ENCODE data around the gene COPS2. TPM values are rescaled to one million over a fixed set of nuclear protein-coding genes. Genes with fewer than 3 reads are reported as not detected.
"Not testable (repeated sequence)": the region's sequence is repeated elsewhere in the genome, so short reads cannot be mapped to it uniquely, and the experiment has no call there.

Gene COPS2
- total RNA-seq, 2 donors from 2014 or later, result 47.7 to 69.6 TPM

GRCh38 chr15:49190586-49190985 lies 35.2 kb upstream of the COPS2 start:
- TF ChIP-seq, protein P1, sequence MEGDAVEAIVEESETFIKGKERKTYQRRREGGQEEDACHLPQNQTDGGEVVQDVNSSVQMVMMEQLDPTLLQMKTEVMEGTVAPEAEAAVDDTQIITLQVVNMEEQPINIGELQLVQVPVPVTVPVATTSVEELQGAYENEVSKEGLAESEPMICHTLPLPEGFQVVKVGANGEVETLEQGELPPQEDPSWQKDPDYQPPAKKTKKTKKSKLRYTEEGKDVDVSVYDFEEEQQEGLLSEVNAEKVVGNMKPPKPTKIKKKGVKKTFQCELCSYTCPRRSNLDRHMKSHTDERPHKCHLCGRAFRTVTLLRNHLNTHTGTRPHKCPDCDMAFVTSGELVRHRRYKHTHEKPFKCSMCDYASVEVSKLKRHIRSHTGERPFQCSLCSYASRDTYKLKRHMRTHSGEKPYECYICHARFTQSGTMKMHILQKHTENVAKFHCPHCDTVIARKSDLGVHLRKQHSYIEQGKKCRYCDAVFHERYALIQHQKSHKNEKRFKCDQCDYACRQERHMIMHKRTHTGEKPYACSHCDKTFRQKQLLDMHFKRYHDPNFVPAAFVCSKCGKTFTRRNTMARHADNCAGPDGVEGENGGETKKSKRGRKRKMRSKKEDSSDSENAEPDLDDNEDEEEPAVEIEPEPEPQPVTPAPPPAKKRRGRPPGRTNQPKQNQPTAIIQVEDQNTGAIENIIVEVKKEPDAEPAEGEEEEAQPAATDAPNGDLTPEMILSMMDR (IDR thresholded peaks at IDR 0.05), result no peak
- H3K4me1 ChIP-seq, result no peaks in the 10 kb centered on the region
- H3K27ac ChIP-seq, result no peak overlapping the region
- no peak for DNase-seq
- H3K36me3 ChIP-seq, result no peaks in the 10 kb centered on the region
- no peak overlapping the region for H3K9ac ChIP-seq (ENCODE audit: low read depth in 2 of 2, low read length in 2 of 2)
- no peaks in the 10 kb centered on the region for H3K27me3 ChIP-seq
- no peaks in the 10 kb centered on the region for H3K9me3 ChIP-seq
- intact Hi-C loops (cut with DNase I), result no loop called here
- H3K4me3 ChIP-seq, result no peak overlapping the region

- Histone ChIP-seq H3K27ac (no peak overlapping the region), H3K9me3 (no peaks in the 10 kb centered on the region), H3K4me1 (no peaks in the 10 kb centered on the region), H3K27me3 (no peaks in the 10 kb centered on the region), H3K36me3 (no peaks in the 10 kb centered on the region), H3K4me3 (no peak overlapping the region), H3K9ac (ENCODE audit: low read depth in 2 of 2, low read length in 2 of 2) (no peak overlapping the region)
- intact Hi-C loops (cut with DNase I), result no loop called here
- TF ChIP-seq, protein P1 (IDR thresholded peaks at IDR 0.05), result no peak
- DNase-seq, result no peak
Measured at GRCh38 chr15:49189631-49190030, 34.2 kb upstream of the COPS2 start.

DNA sequence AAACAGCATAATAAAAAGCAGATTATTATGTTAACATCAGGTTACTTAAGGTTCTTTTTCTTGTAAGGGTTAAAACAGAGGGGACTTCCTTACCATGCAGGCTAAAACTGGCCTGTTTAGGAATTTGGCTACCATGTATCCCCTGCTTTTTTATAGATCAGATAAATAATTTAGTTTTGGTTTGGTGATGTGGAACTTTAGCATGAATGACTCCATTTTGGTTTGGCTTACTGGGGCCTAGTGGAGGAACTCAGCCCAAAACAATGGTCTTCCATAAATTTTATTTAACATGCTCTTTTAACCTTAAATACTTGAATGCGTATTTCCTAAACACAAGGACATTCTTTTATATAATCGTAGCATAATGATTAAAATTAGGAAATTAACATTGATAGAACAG lies 33.5 kb upstream of the COPS2 start:
- DNase-seq, result no peak
- Histone ChIP-seq H3K27ac (no peak overlapping the region), H3K36me3 (no peaks in the 10 kb centered on the region), H3K9ac (ENCODE audit: low read depth in 2 of 2, low read length in 2 of 2) (no peak overlapping the region), H3K27me3 (no peaks in the 10 kb centered on the region), H3K4me3 (no peak overlapping the region), H3K4me1 (no peaks in the 10 kb centered on the region), H3K9me3 (no peaks in the 10 kb centered on the region)
- TF ChIP-seq, protein P1 (IDR thresholded peaks at IDR 0.05), result no peak
- intact Hi-C loops (cut with DNase I), result no loop called here

DNA sequence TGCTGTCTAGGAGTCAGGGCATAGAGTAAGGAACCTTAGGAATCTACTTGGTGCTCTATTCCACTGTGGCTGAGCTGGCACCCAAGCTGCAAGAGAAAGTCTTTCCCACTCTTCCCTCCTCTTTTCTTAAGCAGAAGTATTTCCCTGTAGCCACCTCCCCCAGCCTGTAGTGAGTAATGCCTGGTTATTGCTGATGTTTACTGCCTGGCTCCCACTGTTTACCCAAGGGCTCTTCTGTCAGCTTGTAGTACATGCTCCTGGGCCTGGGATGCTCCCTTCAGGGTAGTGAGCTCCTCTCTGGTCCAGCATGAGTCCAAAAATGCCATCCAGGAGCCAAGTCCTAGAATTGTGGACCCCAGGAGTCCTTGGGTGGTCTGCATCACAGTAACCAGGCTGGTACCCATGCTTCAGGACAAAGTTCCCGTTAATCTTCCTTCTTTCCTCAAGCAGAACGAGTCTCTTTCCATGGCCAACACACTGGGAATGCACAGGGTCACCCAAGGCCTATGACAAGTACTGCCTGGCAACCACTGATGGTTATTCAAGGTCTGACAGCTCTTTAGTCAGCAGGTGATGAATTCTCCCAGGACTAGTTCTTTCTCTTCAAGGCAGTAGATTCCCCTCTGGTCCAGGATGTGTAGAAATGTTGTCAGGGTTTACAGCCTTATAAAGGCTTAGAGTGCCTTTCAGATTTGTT lies 32.3 kb upstream of the COPS2 start:
- H3K4me1 ChIP-seq, result no peaks in the 10 kb centered on the region
- H3K4me3 ChIP-seq, result no peak overlapping the region
- H3K27me3 ChIP-seq, result no peaks in the 10 kb centered on the region
- H3K36me3 ChIP-seq, result no peaks in the 10 kb centered on the region
- intact Hi-C loops (cut with DNase I), result no loop called here
- H3K9ac ChIP-seq (ENCODE audit: low read depth in 2 of 2, low read length in 2 of 2), result no peak overlapping the region
- no peak for DNase-seq
- TF ChIP-seq, protein P1 (IDR thresholded peaks at IDR 0.05), result no peak
- H3K27ac ChIP-seq, result no peak overlapping the region
- no peaks in the 10 kb centered on the region for H3K9me3 ChIP-seq

GRCh38 chr15:49185473-49185872 lies 30.1 kb upstream of the COPS2 start:
- H3K9ac ChIP-seq (ENCODE audit: low read depth in 2 of 2, low read length in 2 of 2), result no peak overlapping the region
- intact Hi-C loops (cut with DNase I), result no loop called here
- H3K4me1 ChIP-seq, result no peaks in the 10 kb centered on the region
- DNase-seq, result no peak
- H3K36me3 ChIP-seq, result no peaks in the 10 kb centered on the region
- TF ChIP-seq, protein P1 (IDR thresholded peaks at IDR 0.05), result no peak
- no peak overlapping the region for H3K4me3 ChIP-seq
- no peaks in the 10 kb centered on the region for H3K9me3 ChIP-seq
- no peak overlapping the region for H3K27ac ChIP-seq
- no peaks in the 10 kb centered on the region for H3K27me3 ChIP-seq

- H3K27ac ChIP-seq; H3K4me1 ChIP-seq; H3K27me3 ChIP-seq; H3K36me3 ChIP-seq; DNase-seq; H3K4me3 ChIP-seq; intact Hi-C loops (cut with DNase I); H3K9me3 ChIP-seq; H3K9ac ChIP-seq (ENCODE audit: low read depth in 2 of 2, low read length in 2 of 2): not testable (repeated sequence)
Measured at GRCh38 chr15:49183741-49184140, 28.3 kb upstream of the COPS2 start.
